ENCODE data around the gene AKIRIN2. TPM values are rescaled to one million over a fixed set of nuclear protein-coding genes. Genes with fewer than 3 reads are reported as not detected.
"Not testable (repeated sequence)": the region's sequence is repeated elsewhere in the genome, so short reads cannot be mapped to it uniquely, and the experiment has no call there.

AKIRIN2 gene
- total RNA-seq, 1 donor from 2014 or later = 39.6 TPM

GRCh38 chr6:87687893-87688292 is 14.1 kb downstream of the AKIRIN2 start:
- H3K27ac Mint-ChIP-seq; H3K4me3 Mint-ChIP-seq; intact Hi-C loops (cut with micrococcal nuclease); H3K27me3 Mint-ChIP-seq; H3K9me3 Mint-ChIP-seq; DNase-seq: not testable (repeated sequence)
- Mint-ChIP-seq H3K4me1 (peaks cover 25% of the 10 kb centered on the region), H3K36me3 (ENCODE audit: low read depth) (peaks cover 19% of the 10 kb centered on the region)

GRCh38 chr6:87687296-87687695 is 14.7 kb downstream of the AKIRIN2 start:
- no peak for DNase-seq
- H3K36me3 Mint-ChIP-seq (ENCODE audit: low read depth) = peaks cover 21% of the 10 kb centered on the region
- no peaks in the 10 kb centered on the region for H3K27me3 Mint-ChIP-seq
- H3K27ac Mint-ChIP-seq = no peak overlapping the region
- peaks cover 28% of the 10 kb centered on the region for H3K4me1 Mint-ChIP-seq
- peaks cover 4% of the 10 kb centered on the region for H3K9me3 Mint-ChIP-seq
- intact Hi-C loops (cut with micrococcal nuclease) = no loop called here
- no peak overlapping the region for H3K4me3 Mint-ChIP-seq

DNA sequence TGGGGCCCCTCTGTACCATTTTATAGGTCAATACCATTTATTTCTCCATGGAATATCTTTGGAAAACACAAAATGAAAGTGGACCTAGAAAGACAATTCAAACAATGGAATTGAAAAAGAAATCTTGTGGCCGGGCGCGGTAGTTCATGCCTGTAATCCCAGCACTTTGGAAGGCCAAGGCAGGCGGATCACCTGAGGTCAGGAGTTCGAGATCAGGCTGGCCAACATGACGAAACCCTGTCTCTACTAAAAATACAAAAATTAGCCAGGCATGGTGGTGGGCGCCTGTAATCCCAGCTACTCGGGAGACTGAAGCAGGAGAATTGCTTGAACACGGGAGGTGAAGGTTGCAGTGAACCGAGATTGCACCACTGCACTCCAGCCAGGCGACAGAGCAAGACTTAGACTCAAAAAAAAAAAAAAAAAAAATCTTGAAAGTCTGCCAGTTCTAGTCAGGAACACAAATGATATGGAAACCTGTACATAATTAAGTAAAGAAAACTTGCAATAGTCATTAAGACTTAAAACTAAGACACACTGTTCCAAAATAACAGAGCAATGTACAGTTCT is 15.3 kb downstream of the AKIRIN2 start:
- intact Hi-C loops (cut with micrococcal nuclease); H3K27ac Mint-ChIP-seq; H3K27me3 Mint-ChIP-seq; H3K9me3 Mint-ChIP-seq; H3K4me3 Mint-ChIP-seq; DNase-seq: not testable (repeated sequence)
- Mint-ChIP-seq H3K36me3 (ENCODE audit: low read depth) (peaks cover 22% of the 10 kb centered on the region), H3K4me1 (peaks cover 28% of the 10 kb centered on the region)

- peaks cover 23% of the 10 kb centered on the region for H3K4me1 Mint-ChIP-seq
- H3K9me3 Mint-ChIP-seq = peaks cover 4% of the 10 kb centered on the region
- no peak overlapping the region for H3K27ac Mint-ChIP-seq
- no peaks in the 10 kb centered on the region for H3K27me3 Mint-ChIP-seq
- H3K4me3 Mint-ChIP-seq = no peak overlapping the region
- intact Hi-C loops (cut with micrococcal nuclease) = no loop called here
- peaks cover 24% of the 10 kb centered on the region for H3K36me3 Mint-ChIP-seq (ENCODE audit: low read depth)
- no peak for DNase-seq
These were observed 17.0 kb downstream of the AKIRIN2 start for GRCh38 chr6:87684895-87685654.

DNA sequence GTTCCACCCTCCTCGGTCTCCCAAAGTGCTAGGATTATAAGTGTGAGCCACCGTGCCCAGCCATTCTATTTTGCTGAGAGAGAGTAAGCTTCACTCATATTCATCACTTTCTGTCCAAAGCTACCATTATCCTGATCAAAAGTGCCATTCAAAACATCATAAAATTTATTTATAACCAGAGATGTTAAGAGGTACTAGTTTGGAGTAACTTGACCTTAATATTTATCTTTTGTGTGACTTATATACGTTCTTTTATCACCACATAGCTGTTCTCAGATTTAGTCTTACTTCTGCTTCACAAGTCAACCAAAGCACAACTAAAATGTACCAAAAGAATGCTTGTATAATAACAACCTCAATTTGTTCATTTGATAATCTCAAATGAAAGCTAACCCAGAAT is 18.1 kb downstream of the AKIRIN2 start:
- no peak for DNase-seq
- H3K4me3 Mint-ChIP-seq = no peak overlapping the region
- no peaks in the 10 kb centered on the region for H3K27me3 Mint-ChIP-seq
- H3K4me1 Mint-ChIP-seq = peaks cover 27% of the 10 kb centered on the region
- intact Hi-C loops (cut with micrococcal nuclease) = loop anchor here (2.0 kb wide), 1 partner anchor 15 kb away; no protein-coding TSS in a partner anchor
- H3K36me3 Mint-ChIP-seq (ENCODE audit: low read depth) = peaks cover 31% of the 10 kb centered on the region
- peaks cover 4% of the 10 kb centered on the region for H3K9me3 Mint-ChIP-seq
- H3K27ac Mint-ChIP-seq = no peak overlapping the region

DNA sequence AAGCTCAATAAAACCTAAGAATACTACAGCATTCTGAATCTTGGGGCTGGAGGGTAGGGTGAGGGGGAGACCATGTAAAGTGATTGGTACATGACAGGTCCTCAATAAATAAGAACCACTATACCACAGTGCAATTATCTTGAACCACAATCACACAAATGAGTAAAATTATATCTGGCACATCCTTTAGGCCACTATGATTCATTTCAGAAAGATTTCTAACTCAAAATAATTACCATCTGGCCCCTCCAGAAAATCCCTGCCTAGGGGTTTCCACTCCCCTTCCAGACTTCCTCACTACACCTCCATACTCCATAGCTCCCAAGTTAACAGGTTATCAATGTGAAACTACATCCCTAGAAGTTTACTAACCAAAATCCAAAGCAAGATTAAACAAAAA is 19.7 kb downstream of the AKIRIN2 start:
- Mint-ChIP-seq H3K27me3 (no peaks in the 10 kb centered on the region), H3K27ac (peak overlapping the region; percentile 47), H3K9me3 (peaks cover 4% of the 10 kb centered on the region), H3K4me3 (no peak overlapping the region), H3K36me3 (ENCODE audit: low read depth) (peaks cover 42% of the 10 kb centered on the region), H3K4me1 (peaks cover 33% of the 10 kb centered on the region)
- DNase-seq = no peak
- intact Hi-C loops (cut with micrococcal nuclease) = loop anchor here (2.0 kb wide), 1 partner anchor 16 kb away; no protein-coding TSS in a partner anchor

DNA sequence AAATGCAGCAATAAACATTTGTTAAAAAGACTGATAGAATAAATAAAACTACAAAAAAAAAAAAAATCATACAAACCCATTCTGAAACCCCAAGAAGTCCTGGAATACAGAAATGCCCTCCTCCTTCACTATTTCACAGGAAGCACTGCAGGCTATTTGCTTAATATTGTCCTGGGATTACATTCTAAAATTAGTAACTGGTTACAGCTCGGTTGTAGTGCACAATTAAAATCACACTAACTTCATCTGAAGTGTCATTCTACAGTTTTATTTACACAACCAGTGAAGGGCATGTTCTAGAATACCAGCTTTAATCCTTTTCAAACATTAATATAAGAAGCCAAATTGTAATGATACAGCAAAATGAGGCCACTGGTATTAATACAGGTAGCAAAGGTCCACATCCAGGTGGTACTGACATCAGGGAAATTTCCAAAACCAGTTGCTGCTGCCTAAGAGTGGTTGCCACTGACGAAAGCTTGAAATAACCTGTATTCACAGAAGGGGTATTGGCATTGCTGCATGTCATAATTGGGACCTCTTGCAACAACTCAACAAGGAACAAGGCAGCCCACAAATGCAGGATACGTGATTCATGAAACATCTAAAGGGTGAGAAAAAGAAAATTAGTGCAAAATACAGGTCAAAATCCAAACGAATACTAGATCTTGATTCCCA is 26.9 kb downstream of the AKIRIN2 start:
- Mint-ChIP-seq H3K27ac (no peak overlapping the region), H3K4me1 (peaks cover 22% of the 10 kb centered on the region), H3K9me3 (no peaks in the 10 kb centered on the region), H3K27me3 (no peaks in the 10 kb centered on the region), H3K4me3 (no peak overlapping the region), H3K36me3 (ENCODE audit: low read depth) (peaks cover 64% of the 10 kb centered on the region)
- intact Hi-C loops (cut with micrococcal nuclease) = no loop called here
- DNase-seq = no peak

DNA sequence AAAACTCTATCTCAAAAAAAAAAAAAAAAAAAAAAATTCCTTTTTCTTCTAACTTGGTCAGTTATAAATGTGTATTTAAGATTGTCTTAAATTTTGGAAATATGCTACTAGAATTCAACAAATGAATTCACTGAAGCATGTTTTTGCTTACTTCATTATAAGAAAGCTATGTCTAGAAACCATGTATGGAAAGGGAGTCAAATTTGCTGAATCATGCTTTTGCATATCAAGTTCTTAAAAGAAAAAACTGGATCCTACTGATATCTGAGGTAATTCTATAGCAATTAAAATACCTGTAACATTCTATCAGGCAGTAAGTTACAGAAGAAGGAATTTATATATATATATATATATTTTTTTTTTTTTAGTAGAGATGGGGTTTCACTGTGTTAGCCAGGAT is 27.7 kb downstream of the AKIRIN2 start:
- H3K27me3 Mint-ChIP-seq = no peaks in the 10 kb centered on the region
- no peaks in the 10 kb centered on the region for H3K9me3 Mint-ChIP-seq
- H3K4me3 Mint-ChIP-seq = no peak overlapping the region
- intact Hi-C loops (cut with micrococcal nuclease) = no loop called here
- no peak for DNase-seq
- peaks cover 20% of the 10 kb centered on the region for H3K4me1 Mint-ChIP-seq
- H3K27ac Mint-ChIP-seq = no peak overlapping the region
- H3K36me3 Mint-ChIP-seq (ENCODE audit: low read depth) = peaks cover 64% of the 10 kb centered on the region

DNA sequence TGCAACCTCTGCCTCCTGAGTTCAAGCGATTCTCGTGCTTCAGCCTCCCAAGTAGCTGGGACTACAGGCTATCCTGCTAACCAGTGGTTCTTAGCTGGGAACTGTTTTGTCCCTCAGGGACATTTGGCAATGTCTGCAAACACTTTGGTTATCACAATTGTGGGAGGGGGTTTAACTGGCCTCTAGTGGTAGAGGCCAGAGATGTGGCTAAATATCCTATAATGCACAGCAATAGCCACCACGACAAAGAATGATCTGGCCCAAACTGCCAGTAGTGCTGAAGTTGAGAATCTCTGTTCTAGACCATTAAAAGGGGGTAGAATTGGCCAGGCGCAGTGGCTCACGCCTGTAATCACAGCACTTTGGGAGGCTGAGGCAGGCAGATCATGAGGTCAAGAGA is 28.8 kb downstream of the AKIRIN2 start:
- Mint-ChIP-seq H3K4me1 (peaks cover 20% of the 10 kb centered on the region), H3K4me3 (no peak overlapping the region), H3K27ac (no peak overlapping the region), H3K9me3 (no peaks in the 10 kb centered on the region), H3K36me3 (ENCODE audit: low read depth) (peaks cover 61% of the 10 kb centered on the region), H3K27me3 (no peaks in the 10 kb centered on the region)
- intact Hi-C loops (cut with micrococcal nuclease) = no loop called here
- DNase-seq = no peak

DNA sequence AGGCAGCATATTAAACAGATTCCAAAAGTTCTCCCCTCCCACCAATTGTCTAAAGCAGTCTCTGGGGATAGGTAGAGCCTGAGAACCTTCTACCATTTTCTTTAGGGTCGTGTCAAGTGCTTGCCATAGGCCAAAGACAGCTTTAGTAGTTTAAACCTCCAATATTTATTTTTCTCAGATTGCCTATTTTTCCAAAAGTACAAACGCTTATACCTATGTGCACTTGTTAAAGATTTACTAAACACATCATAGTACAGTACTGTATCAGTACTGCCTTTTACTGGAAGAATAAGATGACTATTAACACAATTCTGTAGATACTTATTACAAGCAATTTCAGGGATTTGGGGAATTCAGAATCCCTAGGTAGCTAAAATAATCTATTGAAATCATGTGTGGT is 29.4 kb downstream of the AKIRIN2 start:
- Mint-ChIP-seq H3K27me3 (no peaks in the 10 kb centered on the region), H3K9me3 (no peaks in the 10 kb centered on the region), H3K36me3 (ENCODE audit: low read depth) (peaks cover 60% of the 10 kb centered on the region), H3K4me3 (no peak overlapping the region), H3K4me1 (peaks cover 16% of the 10 kb centered on the region), H3K27ac (no peak overlapping the region)
- intact Hi-C loops (cut with micrococcal nuclease) = no loop called here
- DNase-seq = no peak

- Mint-ChIP-seq H3K36me3 (ENCODE audit: low read depth) (peaks cover 63% of the 10 kb centered on the region), H3K27ac (no peak overlapping the region), H3K27me3 (no peaks in the 10 kb centered on the region), H3K4me1 (peaks cover 13% of the 10 kb centered on the region), H3K4me3 (no peak overlapping the region), H3K9me3 (no peaks in the 10 kb centered on the region)
- intact Hi-C loops (cut with micrococcal nuclease) = no loop called here
- no peak for DNase-seq
These were observed 30.4 kb downstream of the AKIRIN2 start for GRCh38 chr6:87671555-87672029.

GRCh38 chr6:87670707-87671106 is 31.3 kb downstream of the AKIRIN2 start:
- DNase-seq = no peak
- Mint-ChIP-seq H3K4me3 (no peak overlapping the region), H3K27ac (peak overlapping the region; percentile 3), H3K36me3 (ENCODE audit: low read depth) (peaks cover 58% of the 10 kb centered on the region), H3K9me3 (no peaks in the 10 kb centered on the region), H3K27me3 (no peaks in the 10 kb centered on the region), H3K4me1 (peaks cover 13% of the 10 kb centered on the region)
- intact Hi-C loops (cut with micrococcal nuclease) = no loop called here

DNA sequence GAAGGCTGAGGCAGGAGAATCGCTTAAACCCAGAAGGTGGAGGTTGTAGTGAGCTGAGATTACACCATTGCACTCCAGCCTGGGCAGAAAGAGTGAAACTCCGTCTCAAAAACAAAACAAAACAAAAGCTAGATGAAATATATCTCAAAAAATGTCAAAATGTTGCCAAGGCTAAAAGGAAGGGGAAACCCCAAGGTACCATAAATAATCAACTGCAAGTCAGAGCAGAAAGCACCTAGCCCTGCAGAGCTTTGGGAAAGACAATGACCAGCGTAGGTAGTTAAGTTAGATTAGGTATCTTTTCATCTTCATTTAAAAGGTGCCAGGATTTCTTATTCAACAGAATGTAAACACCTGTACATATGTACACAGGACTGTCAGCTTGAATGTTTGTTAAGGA is 33.0 kb downstream of the AKIRIN2 start:
- Mint-ChIP-seq H3K36me3 (ENCODE audit: low read depth) (peaks cover 46% of the 10 kb centered on the region), H3K9me3 (no peaks in the 10 kb centered on the region), H3K27me3 (no peaks in the 10 kb centered on the region), H3K4me1 (peaks cover 13% of the 10 kb centered on the region), H3K27ac (no peak overlapping the region), H3K4me3 (no peak overlapping the region)
- intact Hi-C loops (cut with micrococcal nuclease) = no loop called here
- DNase-seq = no peak

DNA sequence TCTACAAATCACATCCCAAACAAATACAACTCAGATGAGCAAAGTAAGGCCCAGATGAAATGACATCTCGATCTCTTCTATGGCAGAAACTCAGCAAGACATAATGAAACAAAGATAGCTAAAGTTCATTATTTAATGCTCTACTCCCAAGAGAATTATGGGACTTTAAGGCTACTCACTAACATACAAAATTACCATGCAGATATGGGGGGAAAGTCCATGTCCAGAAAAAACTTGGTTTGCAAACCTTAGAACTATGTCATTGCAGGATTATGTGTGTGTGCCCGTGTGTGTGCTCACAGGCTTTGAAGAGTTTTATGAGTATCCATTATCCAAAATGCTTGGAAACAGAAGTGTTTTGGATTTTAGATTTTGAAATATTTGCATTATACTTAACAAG is 34.0 kb downstream of the AKIRIN2 start:
- Mint-ChIP-seq H3K36me3 (ENCODE audit: low read depth) (peaks cover 51% of the 10 kb centered on the region), H3K27ac (no peak overlapping the region), H3K27me3 (no peaks in the 10 kb centered on the region), H3K9me3 (no peaks in the 10 kb centered on the region), H3K4me1 (peaks cover 13% of the 10 kb centered on the region), H3K4me3 (no peak overlapping the region)
- DNase-seq = no peak
- intact Hi-C loops (cut with micrococcal nuclease) = no loop called here
